ENCODE results near the gene GRK4.

GRK4 gene

DNA sequence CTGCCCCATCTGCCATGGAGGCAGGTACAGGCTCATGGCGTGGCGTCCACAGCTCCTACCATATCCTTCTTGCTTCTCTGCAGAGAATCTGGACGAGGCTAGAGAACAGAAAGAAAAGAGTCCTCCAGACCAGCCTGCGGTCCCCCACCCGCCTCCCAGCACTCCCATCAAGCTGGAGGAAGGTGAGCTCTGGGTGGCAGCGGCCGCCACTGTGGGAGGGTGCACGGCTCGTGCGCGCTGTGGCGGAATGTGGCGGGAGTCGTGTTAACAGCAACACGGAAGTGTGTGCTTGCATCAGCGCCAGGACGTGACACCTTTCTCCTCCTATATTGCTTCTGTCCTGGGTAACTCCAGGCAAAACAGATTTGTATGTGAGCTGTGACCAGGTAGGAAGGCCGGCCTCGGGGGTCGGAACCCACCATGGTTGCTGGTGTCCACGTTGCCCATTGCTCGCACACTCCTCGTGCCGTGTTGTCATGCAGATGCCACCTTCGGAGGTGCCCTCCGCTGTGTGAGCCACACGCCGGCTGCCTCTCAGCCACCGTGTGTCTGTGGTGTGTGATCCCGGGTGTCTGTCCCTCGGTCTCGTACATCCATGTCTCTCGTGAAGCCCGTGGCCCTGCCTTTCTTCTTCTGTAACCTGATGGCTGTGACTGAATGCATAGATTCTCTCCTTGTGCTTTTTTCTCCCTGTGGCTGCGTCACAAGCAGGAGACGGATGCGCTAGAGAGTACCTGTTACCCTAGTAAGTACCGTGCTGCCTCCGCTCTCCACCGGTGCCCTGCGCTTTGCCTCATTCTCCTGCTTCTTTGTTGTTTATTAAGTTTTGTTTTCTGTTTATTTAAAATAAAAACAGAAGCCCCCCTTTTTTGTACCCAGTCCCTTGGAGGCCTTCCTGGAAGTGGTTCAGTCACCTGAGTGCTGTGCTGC lies 37.2 kb upstream of the GRK4 start:
- Histone ChIP-seq H3K27ac (ENCODE audit: low read depth, low read length) (no peak overlapping the region), H3K4me3 (ENCODE audit: low read length) (no peak overlapping the region), H3K36me3 (ENCODE audit: control insufficient read depth, insufficient read depth, low read length) (peaks cover 41% of the 10 kb centered on the region), H3K9ac (ENCODE audit: low read length) (no peak overlapping the region), H3K27me3 (ENCODE audit: control insufficient read depth, insufficient read depth, low read length) (no peaks in the 10 kb centered on the region), H3K4me1 (ENCODE audit: control insufficient read depth, insufficient read depth, low read length) (no peaks in the 10 kb centered on the region)

- H3K36me3 ChIP-seq (ENCODE audit: control insufficient read depth, insufficient read depth, low read length) = peaks cover 41% of the 10 kb centered on the region
- H3K4me1 ChIP-seq (ENCODE audit: control insufficient read depth, insufficient read depth, low read length) = no peaks in the 10 kb centered on the region
- H3K27ac ChIP-seq (ENCODE audit: low read depth, low read length) = no peak overlapping the region
- H3K4me3 ChIP-seq (ENCODE audit: low read length) = no peak overlapping the region
- no peaks in the 10 kb centered on the region for H3K27me3 ChIP-seq (ENCODE audit: control insufficient read depth, insufficient read depth, low read length)
- H3K9ac ChIP-seq (ENCODE audit: low read length) = no peak overlapping the region
Measured at GRCh38 chr4:2927016-2927695, 36.2 kb upstream of the GRK4 start.

DNA sequence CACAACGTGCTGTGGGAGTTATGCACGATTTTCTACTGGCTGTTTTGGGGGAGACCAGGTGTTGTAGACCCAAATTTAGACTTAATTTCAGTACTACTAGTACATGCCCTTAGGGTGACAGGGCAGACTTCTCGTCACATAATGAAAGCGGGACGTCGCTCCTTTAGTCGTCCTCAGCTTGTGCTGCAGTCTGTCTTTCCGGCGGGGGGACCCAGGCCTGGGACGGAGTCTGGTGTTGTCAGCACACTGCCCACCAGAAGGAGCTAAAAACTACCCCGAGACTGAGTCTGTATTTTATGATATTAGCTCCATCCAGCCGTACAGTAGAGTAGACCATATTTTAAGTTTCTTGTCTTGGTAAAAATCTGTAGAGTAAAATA lies 35.7 kb upstream of the GRK4 start:
- Histone ChIP-seq H3K27ac (ENCODE audit: low read depth, low read length) (no peak overlapping the region), H3K27me3 (ENCODE audit: control insufficient read depth, insufficient read depth, low read length) (no peaks in the 10 kb centered on the region), H3K4me3 (ENCODE audit: low read length) (no peak overlapping the region), H3K9ac (ENCODE audit: low read length) (no peak overlapping the region), H3K4me1 (ENCODE audit: control insufficient read depth, insufficient read depth, low read length) (no peaks in the 10 kb centered on the region), H3K36me3 (ENCODE audit: control insufficient read depth, insufficient read depth, low read length) (peaks cover 39% of the 10 kb centered on the region)

- Histone ChIP-seq H3K36me3 (ENCODE audit: control insufficient read depth, insufficient read depth, low read length) (peaks cover 33% of the 10 kb centered on the region), H3K4me1 (ENCODE audit: control insufficient read depth, insufficient read depth, low read length) (no peaks in the 10 kb centered on the region), H3K4me3 (ENCODE audit: low read length) (no peak overlapping the region), H3K27me3 (ENCODE audit: control insufficient read depth, insufficient read depth, low read length) (no peaks in the 10 kb centered on the region), H3K27ac (ENCODE audit: low read depth, low read length) (no peak overlapping the region), H3K9ac (ENCODE audit: low read length) (no peak overlapping the region)
Measured at GRCh38 chr4:2928242-2929176, 34.9 kb upstream of the GRK4 start.

GRCh38 chr4:2929469-2929868 lies 33.9 kb upstream of the GRK4 start:
- no peaks in the 10 kb centered on the region for H3K27me3 ChIP-seq (ENCODE audit: control insufficient read depth, insufficient read depth, low read length)

GRCh38 chr4:2930135-2930757 lies 33.1 kb upstream of the GRK4 start:
- no peak overlapping the region for H3K27ac ChIP-seq (ENCODE audit: low read depth, low read length)
- H3K9ac ChIP-seq (ENCODE audit: low read length) = no peak overlapping the region
- peaks cover 24% of the 10 kb centered on the region for H3K36me3 ChIP-seq (ENCODE audit: control insufficient read depth, insufficient read depth, low read length)

More at GRCh38 chr4:2929469-2929868, 33.9 kb upstream of the GRK4 start:
- no peak overlapping the region for H3K9ac ChIP-seq (ENCODE audit: low read length)
- no peak overlapping the region for H3K27ac ChIP-seq (ENCODE audit: low read depth, low read length)
- no peaks in the 10 kb centered on the region for H3K4me1 ChIP-seq (ENCODE audit: control insufficient read depth, insufficient read depth, low read length)
- H3K36me3 ChIP-seq (ENCODE audit: control insufficient read depth, insufficient read depth, low read length) = peaks cover 27% of the 10 kb centered on the region
- no peak overlapping the region for H3K4me3 ChIP-seq (ENCODE audit: low read length)

DNA sequence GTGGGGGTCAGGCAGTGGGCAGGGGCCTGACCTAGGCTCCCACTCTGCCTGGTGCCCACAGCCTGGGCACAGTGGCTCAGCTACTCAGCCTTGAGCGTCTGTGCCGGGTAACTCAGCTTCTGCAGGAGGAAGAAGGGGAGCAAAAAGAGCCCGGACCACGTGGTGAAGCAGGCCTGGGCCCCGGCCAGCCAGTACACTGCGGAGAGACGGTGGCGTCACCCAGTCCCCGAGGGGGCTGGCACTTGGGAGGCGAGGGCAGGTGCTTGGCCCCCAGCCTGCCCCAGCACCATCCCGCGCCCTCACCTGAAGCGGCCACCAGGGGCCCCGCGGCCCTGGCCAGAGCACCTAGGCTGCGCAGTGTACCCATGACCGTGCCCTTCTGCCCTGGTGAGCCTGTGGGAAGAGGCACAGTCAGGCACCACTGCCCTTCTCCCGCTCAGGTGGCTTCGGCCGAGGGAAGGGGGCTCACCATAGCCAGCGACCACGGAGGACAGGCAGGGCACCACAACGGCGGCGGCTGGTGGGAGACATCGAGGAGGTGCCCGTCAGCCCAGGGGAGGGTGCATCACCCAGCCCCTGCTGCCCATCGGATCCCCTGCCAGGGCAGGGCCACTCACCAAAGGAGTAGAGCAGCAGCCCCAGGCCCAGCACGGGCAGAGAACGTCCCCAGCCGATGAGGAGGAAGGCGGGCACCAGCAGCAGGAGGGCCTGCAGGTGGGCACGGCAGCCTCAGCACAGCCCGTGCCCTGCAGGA lies 32.4 kb upstream of the GRK4 start:
- Histone ChIP-seq H3K4me1 (ENCODE audit: control insufficient read depth, insufficient read depth, low read length) (peaks cover 5% of the 10 kb centered on the region), H3K36me3 (ENCODE audit: control insufficient read depth, insufficient read depth, low read length) (peaks cover 24% of the 10 kb centered on the region), H3K4me3 (ENCODE audit: low read length) (no peak overlapping the region), H3K27ac (ENCODE audit: low read depth, low read length) (no peak overlapping the region), H3K9ac (ENCODE audit: low read length) (no peak overlapping the region), H3K27me3 (ENCODE audit: control insufficient read depth, insufficient read depth, low read length) (no peaks in the 10 kb centered on the region)

More at GRCh38 chr4:2930135-2930757, 33.1 kb upstream of the GRK4 start:
- Histone ChIP-seq H3K4me3 (ENCODE audit: low read length) (no peak overlapping the region), H3K4me1 (ENCODE audit: control insufficient read depth, insufficient read depth, low read length) (peaks cover 1% of the 10 kb centered on the region), H3K27me3 (ENCODE audit: control insufficient read depth, insufficient read depth, low read length) (no peaks in the 10 kb centered on the region)

- Histone ChIP-seq H3K27ac (ENCODE audit: low read depth, low read length) (no peak overlapping the region), H3K36me3 (ENCODE audit: control insufficient read depth, insufficient read depth, low read length) (peaks cover 18% of the 10 kb centered on the region), H3K4me3 (ENCODE audit: low read length) (peak overlapping the region; percentile 4), H3K27me3 (ENCODE audit: control insufficient read depth, insufficient read depth, low read length) (no peaks in the 10 kb centered on the region), H3K9ac (ENCODE audit: low read length) (no peak overlapping the region), H3K4me1 (ENCODE audit: control insufficient read depth, insufficient read depth, low read length) (peaks cover 5% of the 10 kb centered on the region)
Measured at GRCh38 chr4:2931512-2932301, 31.7 kb upstream of the GRK4 start.

DNA sequence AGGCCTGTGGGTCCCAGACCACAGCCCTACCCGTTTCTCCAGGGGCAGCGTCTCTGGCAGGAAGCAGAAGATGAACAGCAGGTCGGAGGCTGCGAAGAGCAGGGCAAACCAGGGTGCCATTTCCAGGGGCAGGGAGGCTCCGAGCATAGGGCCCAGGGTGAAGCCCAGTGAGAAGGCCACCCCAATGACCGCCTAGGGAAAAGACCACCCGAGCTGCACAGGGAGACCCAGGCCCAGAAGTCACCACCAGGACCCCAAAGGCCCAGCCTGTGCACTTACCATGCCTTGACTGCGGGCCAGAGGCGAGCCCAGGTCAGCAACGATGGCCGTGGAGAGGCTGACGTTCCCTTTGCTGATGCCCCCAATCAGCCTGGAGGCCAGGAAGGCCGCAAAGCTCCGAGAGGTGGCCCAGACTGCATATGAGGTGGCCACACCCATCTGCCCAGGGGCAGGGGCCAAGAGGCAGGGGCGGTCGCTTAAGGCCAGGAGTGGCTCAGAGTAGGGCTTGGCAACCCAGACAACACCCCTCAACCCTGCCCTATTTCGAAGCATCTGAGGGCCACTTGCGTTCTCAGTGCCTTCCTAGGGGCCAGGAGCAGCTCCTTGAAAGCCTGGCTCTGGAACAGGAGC lies 30.9 kb upstream of the GRK4 start:
- peak overlapping the region; percentile 4 for H3K4me3 ChIP-seq (ENCODE audit: low read length)
- peaks cover 19% of the 10 kb centered on the region for H3K36me3 ChIP-seq (ENCODE audit: control insufficient read depth, insufficient read depth, low read length)
- H3K27me3 ChIP-seq (ENCODE audit: control insufficient read depth, insufficient read depth, low read length) = no peaks in the 10 kb centered on the region
- H3K27ac ChIP-seq (ENCODE audit: low read depth, low read length) = no peak overlapping the region
- peaks cover 5% of the 10 kb centered on the region for H3K4me1 ChIP-seq (ENCODE audit: control insufficient read depth, insufficient read depth, low read length)
- H3K9ac ChIP-seq (ENCODE audit: low read length) = no peak overlapping the region

DNA sequence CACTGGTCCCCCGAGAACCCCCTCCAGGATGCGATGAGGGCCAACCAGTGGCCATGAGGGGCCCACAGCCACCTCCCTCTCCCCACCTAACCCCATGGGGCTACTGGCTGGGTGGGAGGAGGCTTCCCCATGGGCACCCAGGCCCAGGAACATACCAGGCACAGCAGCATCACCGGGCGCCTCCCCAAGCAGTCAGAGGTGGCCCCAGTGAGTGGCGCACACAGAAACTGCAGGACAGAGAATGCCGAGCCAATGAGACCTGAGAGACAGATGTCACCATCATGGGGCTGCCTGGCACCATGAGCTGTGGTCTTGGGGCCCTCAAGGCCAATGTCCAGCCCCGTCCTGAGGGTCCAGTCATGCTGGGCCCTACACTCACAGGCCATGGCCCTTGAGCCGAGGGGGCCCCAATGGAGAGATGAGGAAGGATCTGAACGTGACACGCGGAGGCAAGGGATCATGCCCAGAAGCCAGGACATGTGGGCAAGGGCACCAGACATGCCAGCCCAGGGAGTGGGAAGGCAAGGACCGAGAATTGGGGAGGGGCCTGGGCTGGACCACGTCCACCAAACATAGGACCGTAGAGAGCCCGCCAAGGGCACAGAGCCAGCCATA lies 30.3 kb upstream of the GRK4 start:
- Histone ChIP-seq H3K9ac (ENCODE audit: low read length) (no peak overlapping the region), H3K4me1 (ENCODE audit: control insufficient read depth, insufficient read depth, low read length) (peaks cover 5% of the 10 kb centered on the region), H3K27me3 (ENCODE audit: control insufficient read depth, insufficient read depth, low read length) (no peaks in the 10 kb centered on the region), H3K27ac (ENCODE audit: low read depth, low read length) (no peak overlapping the region), H3K4me3 (ENCODE audit: low read length) (peak overlapping the region; percentile 59), H3K36me3 (ENCODE audit: control insufficient read depth, insufficient read depth, low read length) (peaks cover 15% of the 10 kb centered on the region)

All from rectal smooth muscle tissue (tissue), 1 donor.